NCI-H748 (cell line): ENCODE results near the gene DPYSL4.

ENCODE experiments used
- DNase-seq: peaks from one replicate; lab custom pipeline; 2025; ENCODE audit not compliant: unreplicated experiment; lab: John Stamatoyannopoulos, UW

DPYSL4 gene

GRCh38 chr10:132176623-132177500 lies 9.9 kb upstream of the DPYSL4 start:
- no peak for DNase-seq

- no peak for DNase-seq
Observed at GRCh38 chr10:132178046-132178445, 8.7 kb upstream of the DPYSL4 start.

- no peak for DNase-seq
Observed at GRCh38 chr10:132178672-132179545, 7.8 kb upstream of the DPYSL4 start.

- DNase-seq, result no peak
Observed at GRCh38 chr10:132179551-132180392, 7.0 kb upstream of the DPYSL4 start.

- no peak for DNase-seq
Observed at GRCh38 chr10:132180736-132181135, 6.0 kb upstream of the DPYSL4 start.

- DNase-seq, result no peak
Observed at GRCh38 chr10:132181691-132182425, 4.9 kb upstream of the DPYSL4 start.

- no peak for DNase-seq
Observed at GRCh38 chr10:132182591-132182990, 4.2 kb upstream of the DPYSL4 start.

GRCh38 chr10:132183046-132183445 lies 3.7 kb upstream of the DPYSL4 start:
- DNase-seq, result peak; percentile 61

- DNase-seq, result peak; percentile 7
Observed at GRCh38 chr10:132184816-132185593, 1.7 kb upstream of the DPYSL4 start.

- DNase-seq, result peak; percentile 74
Observed at GRCh38 chr10:132185601-132186487, 904 bp upstream of the DPYSL4 start.

- peak; percentile 46 for DNase-seq
Observed at GRCh38 chr10:132187430-132188138, 836 bp downstream of the DPYSL4 start.

GRCh38 chr10:132188331-132188730 lies 1.6 kb downstream of the DPYSL4 start:
- no peak for DNase-seq

- no peak for DNase-seq
Observed at GRCh38 chr10:132189016-132189415, 2.3 kb downstream of the DPYSL4 start.

- no peak for DNase-seq
Observed at GRCh38 chr10:132189810-132190422, 3.2 kb downstream of the DPYSL4 start.

- DNase-seq, result no peak
Observed at GRCh38 chr10:132192076-132192975, 5.6 kb downstream of the DPYSL4 start.

GRCh38 chr10:132192991-132193665 lies 6.4 kb downstream of the DPYSL4 start:
- DNase-seq, result no peak
